ENCODE data around the gene TKT.
"Not testable (repeated sequence)": the region's sequence is repeated elsewhere in the genome, so short reads cannot be mapped to it uniquely, and the experiment has no call there.

The TKT gene

GRCh38 chr3:53255775-53256703 lies at the start of gene TKT:
TKT (minus strand) TSS chr3:53256022; CDS start chr3:53255942, 80 bp downstream.
- peak; percentile 95 for DNase-seq

- no peak for DNase-seq
These were observed 48.1 kb upstream of the TKT start for GRCh38 chr3:53303957-53304356.

- DNase-seq: no peak
These were observed 47.7 kb upstream of the TKT start for GRCh38 chr3:53303549-53303948.

GRCh38 chr3:53300826-53301225 lies 45.0 kb upstream of the TKT start:
- no peak for DNase-seq

GRCh38 chr3:53299611-53300023 lies 43.8 kb upstream of the TKT start:
- peak; percentile 58 for DNase-seq

GRCh38 chr3:53295410-53295809 lies 39.6 kb upstream of the TKT start:
- DNase-seq: no peak

GRCh38 chr3:53293867-53294266 lies 38.0 kb upstream of the TKT start:
- no peak for DNase-seq

- no peak for DNase-seq
These were observed 32.4 kb upstream of the TKT start for GRCh38 chr3:53288214-53288613.

- DNase-seq: no peak
These were observed 31.4 kb upstream of the TKT start for GRCh38 chr3:53287131-53287629.

- DNase-seq: no peak
These were observed 30.9 kb upstream of the TKT start for GRCh38 chr3:53286727-53287126.

- no peak for DNase-seq
These were observed 26.8 kb upstream of the TKT start for GRCh38 chr3:53282581-53282980.

- no peak for DNase-seq
These were observed 22.8 kb upstream of the TKT start for GRCh38 chr3:53278667-53279066.

GRCh38 chr3:53274938-53275605 lies 19.2 kb upstream of the TKT start:
- DNase-seq: no peak

GRCh38 chr3:53273146-53273670 lies 17.4 kb upstream of the TKT start:
- DNase-seq: no peak

GRCh38 chr3:53269888-53270880 lies 14.4 kb upstream of the TKT start:
- DNase-seq: peak; percentile 97

GRCh38 chr3:53269193-53269592 lies 13.4 kb upstream of the TKT start:
- not testable (repeated sequence) for DNase-seq

GRCh38 chr3:53267766-53268165 lies 11.9 kb upstream of the TKT start:
- DNase-seq: no peak

- DNase-seq: no peak
These were observed 8.9 kb upstream of the TKT start for GRCh38 chr3:53264718-53265117.

GRCh38 chr3:53263907-53264306 lies 8.1 kb upstream of the TKT start:
- no peak for DNase-seq

GRCh38 chr3:53261712-53262111 lies 5.9 kb upstream of the TKT start:
- DNase-seq: no peak

- DNase-seq: no peak
These were observed 4.5 kb upstream of the TKT start for GRCh38 chr3:53260286-53260785.

Measured in RPMI8226 (cell line).